ENCODE data around the gene ATP7B.

DNA sequence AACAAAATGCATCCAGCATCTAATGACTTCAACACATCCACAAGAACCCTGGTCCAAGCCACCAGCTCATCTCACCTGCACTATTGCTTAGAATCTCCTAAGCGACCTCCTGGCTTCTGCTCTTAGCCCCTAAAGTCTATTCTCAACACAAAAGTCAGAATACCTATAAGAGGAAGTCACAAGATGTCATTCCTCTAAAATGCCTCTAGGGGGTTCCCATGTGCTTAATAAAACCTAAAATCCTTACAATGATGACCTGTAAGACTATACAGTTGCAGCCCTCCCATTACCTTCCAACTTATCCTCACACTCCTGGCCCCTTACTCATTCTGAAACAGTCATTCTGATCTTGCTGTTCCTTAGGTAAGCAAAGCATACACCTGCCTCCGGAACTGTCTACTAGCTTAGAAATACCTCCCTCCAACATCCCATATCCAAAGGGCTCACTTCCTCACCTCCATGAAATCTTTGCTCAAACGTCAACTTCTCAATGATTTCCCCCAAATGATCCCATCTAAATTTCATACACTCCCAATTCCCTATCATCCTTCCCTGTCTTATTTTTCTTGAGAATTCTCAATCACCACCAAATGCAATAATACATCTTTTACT lies 10.0 kb downstream of the ATP7B start:
- no peak for TF ChIP-seq POLR2AphosphoS5 (IDR thresholded peaks at IDR 0.05; ENCODE audit: low read depth, low read length)
- no peak for TF ChIP-seq POLR2A (IDR thresholded peaks at IDR 0.05; ENCODE audit: low read depth, low read length)
- no peak for TF ChIP-seq TAF1 (IDR thresholded peaks at IDR 0.05; ENCODE audit: low read depth, low read length)
- peak; percentile 75 for TF ChIP-seq SPI1 (IDR thresholded peaks at IDR 0.05; ENCODE audit: low read depth, low read length)
- TF ChIP-seq POU2F2 (IDR thresholded peaks at IDR 0.05; ENCODE audit: low read depth, low read length) = no peak
